HG02610 (cell line): ENCODE results near the gene GNB1L.

Source experiments
- ATAC-seq: cut with Tn5 transposase; IDR thresholded peaks from one replicate; pipeline ENCODE4 v1.9.1; 2021; ENCODE audit warnings: mild to moderate bottlenecking, moderate library complexity; ENCODE audit not compliant: unreplicated experiment

Gene GNB1L, protein sequence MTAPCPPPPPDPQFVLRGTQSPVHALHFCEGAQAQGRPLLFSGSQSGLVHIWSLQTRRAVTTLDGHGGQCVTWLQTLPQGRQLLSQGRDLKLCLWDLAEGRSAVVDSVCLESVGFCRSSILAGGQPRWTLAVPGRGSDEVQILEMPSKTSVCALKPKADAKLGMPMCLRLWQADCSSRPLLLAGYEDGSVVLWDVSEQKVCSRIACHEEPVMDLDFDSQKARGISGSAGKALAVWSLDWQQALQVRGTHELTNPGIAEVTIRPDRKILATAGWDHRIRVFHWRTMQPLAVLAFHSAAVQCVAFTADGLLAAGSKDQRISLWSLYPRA

GRCh38 chr22:19854778-19855503, at the start of gene GNB1L, which contains the start of gene RTL10:
Gene GNB1L (minus strand): TSS chr22:19854874. CDS start chr22:19821355, 33,519 bp downstream.
Gene RTL10 (minus strand): TSS chr22:19854874. CDS start chr22:19852261, 2,613 bp downstream.
- ATAC-seq, result peak; percentile 79

- no peak for ATAC-seq
These were observed 49.6 kb upstream of the GNB1L start for GRCh38 chr22:19904174-19904856.

GRCh38 chr22:19903513-19903912, 48.8 kb upstream of the GNB1L start:
- ATAC-seq, result no peak

DNA sequence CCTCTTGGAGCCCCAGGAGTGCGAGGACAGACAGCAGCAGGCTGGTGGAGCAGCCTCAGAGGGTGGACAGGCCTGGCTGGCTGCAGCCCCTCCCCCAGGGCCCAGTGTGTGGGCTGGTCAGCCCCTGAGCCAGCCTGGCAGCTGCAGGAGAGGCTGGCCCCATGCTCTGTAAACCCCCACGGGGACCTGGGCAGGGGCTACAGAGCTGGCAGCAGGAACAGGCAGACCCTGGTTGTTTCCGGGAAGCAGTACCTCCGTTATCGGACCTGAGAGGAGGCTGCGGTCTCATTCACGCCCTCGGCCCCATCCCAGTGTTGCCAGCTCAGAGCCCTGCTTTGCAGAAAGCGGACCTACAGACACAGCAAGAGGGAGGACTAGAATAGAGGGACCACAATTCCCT, 48.4 kb upstream of the GNB1L start:
- ATAC-seq, result no peak

GRCh38 chr22:19902245-19902715, 47.6 kb upstream of the GNB1L start:
- no peak for ATAC-seq

DNA sequence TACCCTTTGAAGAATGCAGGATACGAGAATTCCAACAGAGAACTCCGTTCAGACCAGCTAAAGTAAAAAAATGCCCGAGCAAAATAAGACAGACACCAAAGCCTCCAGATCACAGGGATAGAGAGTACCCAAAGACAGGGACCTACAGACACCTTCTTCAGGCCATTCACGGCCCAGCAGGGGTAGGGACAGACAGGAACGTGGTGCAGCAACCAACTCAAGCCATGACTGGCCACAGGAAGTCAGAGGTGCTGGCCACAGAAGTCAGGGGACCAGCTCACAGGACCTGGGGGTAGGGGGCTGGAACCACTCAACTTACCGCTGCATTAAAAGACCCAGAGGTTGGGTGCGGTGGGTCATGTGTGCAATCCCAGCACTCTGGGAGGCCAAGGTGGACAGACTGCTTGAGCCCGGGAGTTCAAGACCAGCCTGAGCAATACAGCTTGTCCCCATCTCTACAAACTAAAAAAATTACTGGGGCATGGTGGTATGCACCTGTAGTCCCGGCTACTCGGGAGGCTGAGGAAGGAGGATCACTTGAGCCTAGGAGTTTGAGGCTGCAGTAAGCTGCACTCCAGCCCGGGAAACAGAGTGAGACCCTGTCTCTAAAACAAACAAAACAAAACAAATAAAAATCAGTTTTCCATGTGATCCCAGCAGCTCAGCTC, 47.0 kb upstream of the GNB1L start:
- ATAC-seq, result no peak

DNA sequence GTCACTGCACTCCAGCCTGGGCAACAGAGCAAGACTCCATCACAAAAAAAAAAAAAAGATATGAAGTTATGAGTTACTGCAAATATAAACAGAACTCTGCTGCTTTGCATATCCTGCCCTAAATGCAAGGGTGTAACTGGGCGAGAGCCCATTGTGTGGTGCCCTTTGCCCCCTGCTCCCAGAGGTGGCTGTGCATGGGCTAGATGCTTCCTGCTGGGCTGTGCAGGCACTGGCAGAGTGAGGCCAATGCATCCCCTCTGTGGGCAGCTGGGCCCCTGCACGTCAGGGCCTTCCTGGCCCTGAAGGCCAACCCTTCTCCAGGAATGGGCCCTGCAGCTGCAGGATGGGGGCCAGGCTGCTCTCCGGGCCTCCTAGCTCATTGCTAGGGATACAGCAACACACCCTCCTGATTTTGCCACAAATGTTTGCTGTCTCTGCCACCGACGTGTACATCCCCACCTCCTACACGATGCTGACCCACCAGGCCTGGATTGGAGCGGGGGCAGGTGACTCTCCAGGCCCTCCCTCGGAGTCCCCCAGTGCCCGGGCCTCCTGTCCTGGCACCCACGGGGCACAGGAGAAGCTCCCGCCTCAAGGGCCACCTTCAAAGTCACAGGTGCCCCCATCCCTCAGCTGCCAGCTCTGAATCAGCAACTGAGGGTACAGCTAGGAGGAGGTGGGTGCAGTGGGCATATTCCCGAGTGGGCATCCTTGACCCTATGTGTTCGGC, 46.2 kb upstream of the GNB1L start:
- ATAC-seq, result no peak

- ATAC-seq, result no peak
These were observed 44.3 kb upstream of the GNB1L start for GRCh38 chr22:19898831-19899567.

GRCh38 chr22:19898145-19898544, 43.5 kb upstream of the GNB1L start:
- ATAC-seq, result no peak

- no peak for ATAC-seq
These were observed 43.1 kb upstream of the GNB1L start for GRCh38 chr22:19897726-19898125.

- ATAC-seq, result no peak
These were observed 42.1 kb upstream of the GNB1L start for GRCh38 chr22:19896665-19897355.

GRCh38 chr22:19895160-19895849, 40.6 kb upstream of the GNB1L start:
- ATAC-seq, result no peak

- no peak for ATAC-seq
These were observed 38.7 kb upstream of the GNB1L start for GRCh38 chr22:19893363-19893762.

DNA sequence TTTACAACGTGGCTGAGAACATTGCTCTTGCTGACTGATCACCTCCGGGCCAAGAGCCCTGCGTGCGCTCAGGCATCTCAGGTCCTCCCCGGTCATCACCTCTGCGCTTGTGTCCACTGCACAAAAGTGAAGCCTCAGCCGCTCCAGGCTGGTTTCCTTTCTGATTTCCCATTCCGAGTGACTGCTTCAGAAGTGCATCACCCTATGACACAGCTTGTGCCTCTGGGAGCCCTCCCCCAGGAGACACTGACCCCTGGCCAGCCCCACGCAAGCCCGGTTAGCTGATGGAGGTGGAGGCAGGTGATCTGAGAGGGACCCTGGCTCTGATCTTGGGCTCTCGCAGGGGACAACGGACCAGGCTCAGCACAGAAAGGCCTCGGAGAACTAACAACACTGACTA, 38.3 kb upstream of the GNB1L start:
- ATAC-seq, result no peak

GRCh38 chr22:19892257-19892879, 37.7 kb upstream of the GNB1L start:
- ATAC-seq, result no peak

- ATAC-seq, result no peak
These were observed 36.9 kb upstream of the GNB1L start for GRCh38 chr22:19891317-19892256.
